Heart left ventricle (tissue), 16 donors: ENCODE measurements around the gene GOLGA8H. TPM values are rescaled to one million over a fixed set of nuclear protein-coding genes. Genes with fewer than 3 reads are reported as not detected.
"Not testable (repeated sequence)": the region's sequence is repeated elsewhere in the genome, so short reads cannot be mapped to it uniquely, and the experiment has no call there.

Experiments
- ATAC-seq, 4 donors: fragments of 200-7000 bp; cut with Tn5 transposase; one replicate each; pipeline ENCODE4 v1.9.1; 2020 to 2022; ENCODE audit warnings: moderate library complexity in 4 of 4, mild to moderate bottlenecking in 3 of 4, moderate number of reproducible peaks in 1 of 4
- DNase-seq, 5 donors: peaks; one replicate each; pipeline ENCODE4 v3.0.0-alpha.2; 2020
- H3K27ac ChIP-seq, 12 donors: fragments of 200-600 bp; sonication (generic) in 4 of 12; one replicate each; pipeline versions ENCODE4 v1.5.0 to v1.8.0; 2016 to 2022; ENCODE audit warnings: mild to moderate bottlenecking in 2 of 12
- H3K27me3 ChIP-seq, 9 donors: fragments of 200-600 bp; sonication (generic) in 2 of 9; one replicate each; pipeline versions ENCODE4 v1.5.1 to v1.8.0; 2016 to 2022; ENCODE audit warnings: mild to moderate bottlenecking in 3 of 9
- H3K36me3 ChIP-seq, 9 donors: fragments of 200-600 bp; sonication (generic) in 2 of 9; one replicate each; pipeline versions ENCODE4 v1.5.0 to v1.8.0; 2018 to 2022; ENCODE audit warnings: mild to moderate bottlenecking in 2 of 9
- H3K4me1 ChIP-seq, 12 donors: fragments of 200-600 bp; sonication (generic) in 4 of 12; one replicate each; pipeline versions ENCODE4 v1.5.0 to v1.8.0; 2016 to 2022; ENCODE audit warnings: mild to moderate bottlenecking in 3 of 12
- H3K4me3 ChIP-seq, 12 donors: fragments of 200-600 bp; sonication (generic) in 4 of 12; one replicate each; pipeline versions ENCODE4 v1.5.0 to v1.8.0; 2017 to 2022; ENCODE audit warnings: mild to moderate bottlenecking in 9 of 12, moderate library complexity in 4 of 12
- H3K9me3 ChIP-seq, 12 donors: fragments of 200-600 bp; sonication (generic) in 4 of 12; one replicate each; pipeline versions ENCODE4 v1.5.0 to v1.8.0; 2016 to 2022; ENCODE audit warnings: mild to moderate bottlenecking in 1 of 12
- CTCF ChIP-seq, 12 donors: fragments of 200-600 bp; sonication (generic) in 4 of 12; IDR thresholded peaks; one replicate each; pipeline versions ENCODE4 v1.5.0 to v1.8.0; 2018 to 2022; ENCODE audit warnings: antibody characterized with exemption in 12 of 12, mild to moderate bottlenecking in 5 of 12
- WGBS, 4 donors: extraction: QIAGEN DNeasy Blood & Tissue Kit in 2 of 4; methylation state at CpG; one replicate each; pipeline versions ENCODE4 v1.1.5 to v1.1.7; 2013 to 2018; 5-methylcytosine and 5-hydroxymethylcytosine counted together
- intact Hi-C, 10 donors: fragments of 100-400 bp; cut with DNase I; formaldehyde crosslinking; loops; one replicate each; pipeline versions ENCODE4 v1.11.1 to v1.14.2; 2022
- polyA plus RNA-seq, 2 donors: library from polyadenylated mRNA; stranded (reverse); fragments of 200-250 nt; gene quantifications; one replicate each; pipeline ENCODE4 v1.2.3, GENCODE V29; 2013
- total RNA-seq, 9 donors: library from RNA; depleted of rRNA in 2 of 9; stranded (reverse); fragments of >200 nt in 2 of 9; fragmentation: NEBNext Ultra II Directional in 3 of 9; extraction: Animal tissue kit (Norgen Biotek cat#: 25700) in 3 of 9; gene quantifications; one replicate each; pipeline versions ENCODE4 v1.1.0 to v1.2.4, GENCODE V29; 2016 to 2023
- donor health status: ischemic (EF 13 %, LVEDD 7.1; RV severe dilation, severe dysfunction).
- donor health status: healthy with polysubstance abuse.
- donor health status: DM: no; HTN: yes; CAD: no.
- donor health status: DM: no; HTN: no; CAD: no.
- donor health status: ischemic (EF 25% LVEDD 6.9; RV normal size, moderate dysfunction).
- donor health status: ischemic (EF 25% LVEDD 5.7; RV mildly dilated, moderate dysfunction).
- donor health status: healthy.
- donor health status: DM: yes; HTN: yes; CAD: no.
- donor health status: ischemic (EF 35%, LVEDD 5.7; RV mildly dilated, moderate dysfunction).
- donor health status: nonischemic (EF 11% LVEDD 7.7; RV severe dilation, severe dysfunction).
- donor health status: DM: yes; HTN: yes; CAD: no.
- donor health status: PGD.
- donor health status: ischemic (EF 29% LVEDD 5.4; RV normal size, mild dysfunction).
- donor health status: nonischemic (EF 23%, LVEDD 6.1; RV moderate dilation, normal function).

The GOLGA8H gene
- total and polyA plus RNA-seq, 11 donors, result 0.19 to 1.3 (median 0.56) TPM; not detected in 1

GRCh38 chr15:30621342-30621741 lies 17.5 kb downstream of the GOLGA8H start:
- H3K36me3 ChIP-seq, H3K4me1 ChIP-seq, H3K27me3 ChIP-seq, ATAC-seq, intact Hi-C loops, H3K27ac ChIP-seq, DNase-seq, H3K9me3 ChIP-seq, H3K4me3 ChIP-seq: not testable (repeated sequence)
- TF ChIP-seq CTCF (IDR thresholded peaks at IDR 0.05), result peak in 7 of 12 donors; percentile 11 to 33 (median 17)
- 7 to 17% (median 10%) methylated on average over 1 to 2 of the region's 3 CpGs for WGBS, 4 donors

DNA sequence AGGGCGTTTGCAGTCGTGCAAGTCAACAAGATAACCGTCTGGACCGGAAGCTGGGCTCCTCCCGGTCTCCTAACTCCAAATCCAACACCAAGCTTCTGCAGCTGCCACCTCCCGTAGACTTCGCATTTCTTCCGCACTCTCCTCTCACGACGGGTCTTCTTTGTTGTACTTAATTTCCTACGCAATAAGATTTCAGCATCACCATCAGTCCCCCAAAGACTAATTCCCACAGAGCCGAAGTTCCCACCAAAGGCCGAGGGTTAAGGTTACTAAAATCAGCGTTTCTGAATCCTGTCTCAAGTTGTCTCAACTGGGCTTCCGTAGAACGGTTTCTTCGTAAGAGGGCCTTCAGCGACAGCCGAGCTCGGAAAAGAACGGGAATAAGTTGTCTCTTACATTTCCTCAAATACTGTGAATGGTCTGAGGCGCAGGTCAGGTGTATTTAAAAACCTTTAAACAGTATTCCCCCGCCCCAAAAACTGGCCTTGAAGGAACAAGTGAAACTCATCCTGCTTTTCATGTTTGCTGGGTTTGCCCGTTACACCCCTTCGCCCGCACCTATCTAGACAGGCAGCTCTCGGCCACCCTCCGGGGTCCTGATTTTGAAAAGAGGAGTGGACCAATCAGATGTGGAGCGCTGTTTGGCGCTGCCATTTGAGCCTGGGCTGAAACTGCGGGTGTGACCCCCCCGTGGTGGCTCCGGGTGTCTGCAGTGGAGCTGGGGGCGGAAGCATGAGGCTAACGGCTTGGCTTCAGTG lies 21.8 kb downstream of the GOLGA8H start, which contains the start of gene ARHGAP11B:
Gene ARHGAP11B (plus strand): TSS at position 693 of the 758 bp plus-strand sequence.
- H3K27me3 ChIP-seq, H3K4me1 ChIP-seq, intact Hi-C loops, H3K9me3 ChIP-seq, H3K36me3 ChIP-seq: not testable (repeated sequence)
- DNase-seq (peak; percentile 86 to 95 (median 92)), ATAC-seq (peak; percentile 96 to 98 (median 98))
- peak within 1 kb of the TSS; percentile 82 to 96 (median 90) for H3K27ac ChIP-seq
- peak in 2 of 12 donors; percentile 5 to 10 for TF ChIP-seq CTCF (IDR thresholded peaks at IDR 0.05)
- WGBS, 4 donors, result 0 to 1% (median 0%) methylated on average over 26 to 35 of the region's 35 CpGs
- peak within 1 kb of the TSS; percentile 37 to 90 (median 64) for H3K4me3 ChIP-seq

DNA sequence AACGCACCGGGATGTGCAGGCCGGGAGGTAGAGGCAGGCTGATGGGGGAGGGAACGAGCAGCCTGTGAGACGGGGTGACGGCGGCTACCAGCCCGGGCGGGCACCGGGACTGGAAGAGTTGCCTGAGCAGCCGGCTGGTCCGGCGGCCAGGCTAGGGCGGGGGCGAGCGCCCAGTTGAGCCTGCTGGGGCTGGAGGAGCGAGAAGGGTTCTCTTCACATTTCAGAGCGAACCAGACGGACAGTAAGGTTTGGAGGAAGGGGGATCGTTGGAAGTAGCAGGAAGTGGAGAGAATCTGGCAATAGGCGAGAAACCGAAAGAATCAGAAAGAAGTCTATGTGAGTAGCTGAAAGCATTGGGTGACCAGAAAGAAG lies 22.4 kb downstream of the GOLGA8H start:
- peak overlapping the region in 8 of 12 donors; percentile 85 to 96 (median 92) for H3K27ac ChIP-seq
- H3K36me3 ChIP-seq, H3K9me3 ChIP-seq, ATAC-seq, intact Hi-C loops, DNase-seq, H3K4me1 ChIP-seq, H3K27me3 ChIP-seq: not testable (repeated sequence)
- TF ChIP-seq CTCF (IDR thresholded peaks at IDR 0.05), result peak in 1 of 12 donors; percentile 1
- WGBS, 4 donors, result 0 to 1% (median 0%) methylated on average over 9 to 12 of the region's 22 CpGs
- H3K4me3 ChIP-seq, result peak overlapping the region; percentile 37 to 90 (median 64)

DNA sequence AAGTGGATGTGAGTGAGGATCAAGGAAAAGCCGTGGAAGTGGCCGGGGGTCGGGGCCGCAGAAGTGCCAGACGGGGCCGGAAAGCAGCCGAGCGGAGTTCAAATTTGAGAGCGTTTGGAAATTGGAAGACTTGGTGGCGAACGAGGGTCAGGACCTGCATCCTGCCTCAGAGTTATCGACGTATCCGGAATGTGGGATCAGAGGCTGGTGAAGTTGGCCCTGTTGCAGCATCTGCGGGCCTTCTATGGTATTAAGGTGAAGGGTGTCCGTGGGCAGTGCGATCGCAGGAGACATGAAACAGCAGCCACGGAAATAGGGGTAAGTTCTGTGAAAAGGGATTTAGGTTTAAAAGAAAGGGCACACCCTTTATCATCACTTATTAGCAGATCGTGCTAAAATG lies 22.8 kb downstream of the GOLGA8H start:
- H3K4me3 ChIP-seq, result peak overlapping the region in 10 of 12 donors; percentile 61 to 90 (median 66)
- H3K9me3 ChIP-seq, intact Hi-C loops, DNase-seq, ATAC-seq, H3K27me3 ChIP-seq, H3K4me1 ChIP-seq, H3K36me3 ChIP-seq: not testable (repeated sequence)
- 1 to 2% (median 1%) methylated on average over 13 to 20 of the region's 20 CpGs for WGBS, 4 donors
- peak overlapping the region in 3 of 12 donors; percentile 85 to 94 (median 92) for H3K27ac ChIP-seq
